Activated CD4-positive, CD25-positive, alpha-beta regulatory T cell (primary cell): ENCODE data around the gene ZNF557.

Experiments
- DNase-seq, 4 experiments: peaks; one replicate each; lab custom pipeline; 2025; lab: John Stamatoyannopoulos, UW

The ZNF557 gene

DNA sequence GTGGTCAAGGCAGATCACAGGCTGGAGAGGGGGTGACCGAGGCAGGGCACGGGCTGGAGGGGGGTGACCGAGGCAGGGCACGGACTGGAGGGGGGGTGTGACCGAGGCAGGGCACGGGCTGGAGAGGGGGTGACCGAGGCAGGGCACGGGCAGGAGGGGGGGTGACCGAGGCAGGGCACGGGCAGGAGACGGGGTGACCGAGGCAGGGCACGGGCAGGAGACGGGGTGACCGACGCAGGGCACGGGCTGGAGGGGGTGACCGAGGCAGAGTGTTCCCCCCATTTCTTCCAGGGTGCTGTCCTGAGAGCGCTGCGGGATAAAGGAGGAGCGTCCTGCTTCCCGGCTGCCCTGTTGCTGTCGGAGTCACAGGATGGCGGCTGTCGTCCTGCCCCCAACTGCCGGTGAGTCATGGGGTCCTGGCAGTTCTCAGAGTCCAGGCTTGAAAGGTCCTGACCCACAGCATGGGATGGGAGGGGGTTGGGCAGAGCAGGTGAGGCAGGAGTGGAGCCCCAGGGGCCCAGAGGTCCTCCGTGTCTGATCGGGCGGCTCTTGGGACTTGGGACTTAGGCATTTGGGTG lies 5.3 kb downstream of the ZNF557 start:
- no peak for DNase-seq

DNA sequence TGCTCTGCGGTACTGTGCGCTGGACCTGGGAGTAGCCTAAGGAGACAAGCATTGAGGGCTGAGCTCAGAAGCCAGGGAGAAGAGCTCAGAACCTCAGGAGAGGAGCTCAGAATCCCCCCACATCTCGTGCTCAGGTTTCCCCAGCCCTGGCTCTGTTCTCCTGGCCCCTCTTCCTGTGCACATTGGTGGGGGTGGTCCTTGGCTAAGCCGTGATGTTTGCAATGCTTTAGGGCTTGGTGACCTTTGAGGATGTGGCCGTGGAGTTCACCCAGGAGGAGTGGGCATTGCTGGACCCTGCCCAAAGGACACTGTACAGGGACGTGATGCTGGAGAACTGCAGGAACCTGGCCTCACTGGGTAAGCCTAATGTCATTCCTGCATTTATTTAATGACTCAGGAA lies 6.6 kb downstream of the ZNF557 start:
- no peak for DNase-seq

DNA sequence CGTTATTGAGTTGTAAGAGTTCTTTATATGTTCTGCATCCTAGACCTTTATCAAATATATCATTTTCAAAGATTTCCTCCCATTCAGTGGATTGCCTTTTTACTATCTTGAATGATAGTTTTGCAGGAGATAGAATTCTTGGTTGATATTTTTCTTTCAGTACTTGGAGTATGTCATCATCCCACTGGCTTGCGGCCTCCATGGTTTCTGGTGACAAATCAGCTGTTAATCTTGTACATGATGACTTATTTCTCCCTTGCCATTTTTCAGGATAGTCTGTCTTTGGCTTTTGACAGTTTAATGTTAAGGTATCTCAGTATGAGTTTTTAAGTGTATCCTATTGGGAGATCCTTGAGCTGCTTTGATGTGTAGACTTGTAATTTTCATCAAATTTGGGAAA lies 8.5 kb downstream of the ZNF557 start:
- no peak for DNase-seq

DNA sequence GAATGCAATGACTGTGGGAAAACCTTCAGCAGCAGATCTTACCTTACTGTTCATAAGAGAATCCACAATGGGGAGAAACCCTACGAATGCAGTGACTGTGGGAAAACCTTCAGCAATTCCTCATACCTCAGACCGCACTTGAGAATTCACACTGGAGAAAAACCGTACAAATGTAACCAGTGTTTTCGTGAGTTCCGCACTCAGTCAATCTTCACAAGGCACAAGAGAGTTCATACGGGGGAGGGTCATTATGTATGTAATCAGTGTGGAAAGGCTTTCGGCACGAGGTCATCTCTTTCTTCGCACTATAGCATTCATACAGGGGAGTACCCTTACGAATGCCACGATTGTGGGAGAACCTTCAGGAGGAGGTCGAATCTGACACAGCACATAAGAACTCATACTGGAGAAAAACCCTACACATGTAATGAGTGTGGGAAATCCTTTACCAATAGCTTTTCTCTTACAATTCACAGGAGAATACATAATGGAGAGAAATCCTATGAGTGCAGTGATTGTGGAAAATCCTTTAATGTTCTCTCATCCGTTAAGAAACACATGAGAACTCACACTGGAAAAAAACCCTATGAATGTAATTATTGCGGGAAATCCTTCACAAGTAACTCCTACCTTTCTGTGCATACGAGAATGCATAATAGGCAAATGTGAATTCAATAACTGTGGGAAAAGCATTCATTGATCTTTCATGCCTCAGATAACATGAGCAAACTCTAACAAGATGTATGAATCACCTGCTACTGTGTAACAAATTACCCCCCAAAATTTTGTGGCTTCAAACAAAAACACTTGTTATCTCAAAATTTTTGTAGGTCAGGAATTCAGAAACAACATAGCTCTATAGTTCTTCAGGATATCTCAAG lies 13.8 kb downstream of the ZNF557 start:
- no peak for DNase-seq

DNA sequence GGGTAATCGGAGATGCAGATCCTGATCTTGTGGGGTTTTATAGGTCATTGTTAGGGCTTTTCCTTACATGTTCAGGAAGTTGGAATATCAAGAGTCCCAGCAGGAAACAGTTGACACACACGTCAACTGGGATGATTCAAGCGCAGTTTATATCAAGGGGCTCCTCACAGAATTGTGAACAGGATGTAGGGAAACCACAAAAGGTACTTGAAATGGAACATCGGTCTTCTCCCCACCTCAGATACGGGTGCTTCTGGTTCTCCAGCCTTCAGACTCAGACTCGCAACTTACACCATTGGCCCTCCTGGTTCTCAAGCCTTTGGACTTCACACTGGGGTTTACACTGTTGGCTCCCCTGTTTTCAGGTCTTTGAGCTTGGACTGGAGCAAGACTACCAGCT lies 19.5 kb downstream of the ZNF557 start:
- DNase-seq: no peak

DNA sequence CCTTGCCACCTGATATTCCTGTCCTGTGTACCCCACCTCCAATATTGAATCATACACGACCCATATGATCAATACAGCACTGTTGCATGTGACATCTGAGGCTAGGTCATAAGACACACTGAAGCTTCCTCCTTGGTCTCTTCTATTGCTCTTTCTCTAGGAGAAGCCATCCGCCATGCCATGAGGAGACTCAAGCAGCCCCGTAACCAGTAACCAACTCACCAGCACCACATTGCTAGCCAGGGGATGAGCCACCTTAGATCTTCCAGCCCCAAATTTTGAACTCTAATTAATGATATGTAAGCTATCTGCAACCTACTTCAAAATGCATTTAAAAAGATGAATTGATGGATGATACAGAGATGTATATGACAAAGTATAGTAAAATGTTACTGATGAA lies 28.6 kb downstream of the ZNF557 start:
- no peak for DNase-seq

DNA sequence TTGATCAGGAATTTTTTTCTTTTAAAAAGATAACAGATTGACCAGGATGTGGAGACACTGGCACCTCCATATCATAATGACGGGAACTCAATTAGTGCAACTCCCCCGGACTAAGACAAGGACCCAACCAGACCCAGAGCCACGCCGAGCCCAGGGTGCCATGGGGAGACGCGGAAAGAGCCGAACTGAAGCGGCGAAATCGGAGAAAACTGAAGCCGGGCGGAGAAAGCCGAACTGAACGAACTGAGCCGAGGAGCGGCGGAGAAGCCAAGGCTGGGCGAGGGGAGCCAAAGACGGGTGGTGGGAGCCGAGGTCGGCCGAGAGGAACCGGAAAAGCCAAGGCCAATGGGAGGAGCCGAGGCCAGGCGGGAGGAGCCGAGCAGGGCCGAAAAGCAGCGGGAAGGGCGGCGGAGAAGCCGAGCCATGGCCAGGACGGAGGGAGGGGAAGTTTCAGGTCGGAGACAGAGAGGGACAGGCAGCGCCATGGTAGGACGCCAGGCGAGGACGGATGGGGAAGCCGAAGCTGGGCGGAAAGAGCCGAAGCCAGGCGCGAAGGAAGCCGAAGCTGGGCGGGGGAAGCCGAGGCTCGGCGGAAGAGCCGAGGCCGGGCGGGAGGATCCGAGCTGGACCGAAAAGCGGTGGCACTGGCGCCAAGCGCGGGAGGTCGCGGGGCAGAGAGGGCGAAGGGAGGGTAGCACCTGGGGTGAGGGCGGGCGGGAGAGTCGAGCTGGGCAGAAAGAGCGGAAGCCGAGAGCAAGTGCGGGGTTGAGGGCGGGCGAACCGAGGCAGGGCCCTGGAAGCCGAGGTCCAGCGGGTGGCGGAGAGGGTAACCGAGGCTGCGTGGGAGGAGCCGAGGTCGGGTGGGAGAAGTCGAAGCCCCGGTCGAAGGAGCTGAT lies 29.4 kb downstream of the ZNF557 start:
- peak; percentile 69 to 80 (median 78) for DNase-seq

DNA sequence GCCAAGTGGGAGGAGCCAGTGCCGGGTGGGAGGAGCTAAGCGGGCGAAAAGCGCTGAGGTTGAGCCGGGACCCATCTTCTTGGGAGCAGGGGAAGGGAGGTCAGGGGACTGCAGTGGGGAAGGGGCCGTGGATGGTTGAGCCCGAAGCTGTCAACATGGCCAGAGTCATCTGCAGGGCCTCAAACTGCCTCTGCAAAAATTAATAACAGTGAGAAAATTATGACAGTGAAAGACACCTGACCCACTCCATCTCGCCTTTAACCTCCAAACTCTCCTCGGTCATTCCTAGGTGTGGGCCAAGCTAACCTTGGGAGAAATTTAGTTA lies 30.1 kb downstream of the ZNF557 start:
- DNase-seq: no peak

DNA sequence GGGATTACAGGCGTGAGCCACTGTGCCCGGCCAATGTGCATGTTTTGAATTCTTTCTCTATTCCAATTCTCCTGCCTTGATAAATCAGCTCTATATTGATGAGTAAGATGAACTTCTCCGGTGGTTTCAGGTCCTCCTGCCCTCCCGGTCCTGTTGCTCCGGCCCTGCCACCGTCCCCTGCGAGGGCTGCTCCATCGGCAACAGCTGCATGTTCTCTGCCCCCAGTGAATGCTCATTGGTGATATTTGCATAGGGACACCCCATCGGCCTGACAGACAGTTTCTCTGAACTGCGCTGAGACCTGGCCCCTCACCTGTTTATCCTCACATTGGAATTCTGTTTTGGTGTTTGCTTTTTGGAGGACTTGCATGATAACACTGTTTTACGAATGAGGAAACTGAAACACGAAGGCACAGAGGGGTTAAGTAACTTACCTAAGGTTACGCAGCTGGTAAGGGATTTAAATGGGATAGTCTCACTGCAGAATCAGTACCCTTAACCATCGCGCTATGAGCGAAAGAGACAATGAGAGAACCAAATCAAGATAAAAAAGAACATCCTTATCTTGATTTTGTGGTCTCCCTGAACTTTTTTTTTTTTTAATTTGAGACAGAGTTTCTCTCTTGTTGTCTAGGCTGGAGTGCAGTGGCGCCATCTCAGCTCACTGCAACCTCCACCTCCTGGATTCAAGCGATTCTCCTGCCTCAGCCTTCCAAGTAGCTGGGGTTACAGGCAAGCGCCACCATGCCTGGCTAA lies 32.2 kb downstream of the ZNF557 start:
- no peak for DNase-seq

DNA sequence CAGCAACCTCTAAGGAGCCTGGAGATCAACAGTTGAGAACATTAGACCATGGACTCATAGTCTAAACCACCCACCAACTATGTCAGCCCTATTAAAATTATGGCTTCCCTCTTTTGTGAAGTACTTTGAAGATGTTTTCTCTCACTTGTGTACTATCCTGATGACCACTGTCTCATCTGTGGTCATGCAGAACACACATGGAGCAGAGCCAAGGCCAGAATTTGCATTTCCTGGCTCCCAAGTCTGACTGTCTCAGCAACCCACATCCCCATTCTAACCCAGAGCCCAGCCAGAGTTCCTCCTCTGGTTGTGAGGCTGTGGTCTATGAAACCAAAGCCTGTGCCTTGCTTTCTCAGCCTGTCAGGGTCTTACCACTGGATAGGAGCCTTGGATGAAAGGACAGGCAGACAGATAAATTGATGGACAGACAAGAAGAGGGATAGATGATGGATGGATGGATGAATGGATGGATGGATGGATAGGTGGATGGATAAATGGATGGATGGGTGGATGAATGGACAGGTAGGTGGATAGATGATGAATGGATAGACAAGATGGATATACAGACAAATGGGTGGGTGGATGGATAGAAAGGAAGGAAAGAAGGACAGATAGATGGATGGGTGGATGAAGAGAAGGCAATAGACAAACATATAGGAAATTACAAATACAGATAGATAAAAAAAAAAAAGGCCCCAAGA lies 35.4 kb downstream of the ZNF557 start:
- DNase-seq: no peak

DNA sequence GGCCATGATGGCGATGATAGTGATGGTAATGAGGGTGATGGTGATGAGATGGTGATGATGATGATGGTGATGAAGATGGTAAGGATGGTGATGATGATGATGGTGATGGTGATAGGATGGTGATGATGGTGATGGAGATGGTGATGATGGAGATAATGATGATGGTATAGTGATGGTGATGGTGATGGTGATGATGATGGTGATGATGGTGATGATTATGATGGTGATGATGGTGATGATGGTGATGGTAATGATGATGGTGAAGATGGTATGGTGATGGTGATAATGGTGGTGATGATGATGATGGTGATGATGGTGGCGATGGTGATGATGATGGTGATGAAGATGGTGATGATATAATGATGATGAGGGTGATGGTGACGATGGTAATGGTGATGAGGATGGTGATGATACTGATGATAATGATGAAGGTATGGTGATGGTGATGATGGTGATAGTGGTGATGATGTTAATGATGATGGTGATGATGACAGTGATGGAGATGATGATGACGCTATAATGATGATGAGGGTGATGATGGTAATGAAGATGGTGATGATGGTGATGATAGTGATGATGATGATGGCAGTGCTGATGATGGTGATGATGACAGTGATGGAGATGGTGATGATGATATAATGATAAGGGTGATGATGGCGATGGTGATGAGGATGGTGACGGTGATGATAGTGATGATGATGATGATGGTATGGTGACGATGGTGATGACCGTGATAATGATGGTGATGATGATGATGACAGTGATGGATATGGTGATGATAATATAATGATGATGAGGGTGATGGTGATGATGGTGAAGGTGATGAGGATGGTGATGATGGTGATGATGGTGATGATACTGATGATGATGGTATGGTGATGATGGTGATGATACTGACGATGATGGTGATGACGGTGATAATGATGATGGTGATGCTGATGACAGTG lies 37.5 kb downstream of the ZNF557 start:
- no peak for DNase-seq

DNA sequence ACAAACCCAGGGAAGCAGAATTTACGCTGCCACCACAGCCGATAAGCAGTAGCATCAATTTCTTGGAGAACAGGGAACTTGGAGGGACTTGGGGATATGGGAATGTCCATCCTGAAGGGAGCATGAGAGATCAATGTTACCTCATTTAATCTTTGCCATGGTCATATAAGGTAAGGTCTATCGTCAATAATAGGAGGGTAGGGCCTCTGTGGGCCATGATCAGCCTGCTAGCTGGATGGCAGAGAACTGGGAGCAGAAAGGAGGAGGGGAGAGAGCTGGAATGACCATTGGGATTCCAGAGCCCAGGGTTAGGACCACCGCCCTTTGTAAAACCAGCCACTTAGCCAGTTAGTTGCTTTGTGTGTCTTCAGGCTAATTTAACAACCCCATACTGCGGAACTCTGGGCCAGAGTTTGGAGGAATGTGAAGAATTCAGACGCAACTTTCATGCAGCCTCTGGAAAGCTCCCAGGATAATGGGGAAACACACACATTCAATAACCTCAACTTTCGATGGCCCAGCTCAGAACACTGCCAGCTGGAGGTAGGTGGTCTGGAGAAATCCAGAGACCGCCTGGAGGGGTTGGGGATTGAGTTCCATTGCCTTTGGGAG lies 40.3 kb downstream of the ZNF557 start:
- no peak for DNase-seq

DNA sequence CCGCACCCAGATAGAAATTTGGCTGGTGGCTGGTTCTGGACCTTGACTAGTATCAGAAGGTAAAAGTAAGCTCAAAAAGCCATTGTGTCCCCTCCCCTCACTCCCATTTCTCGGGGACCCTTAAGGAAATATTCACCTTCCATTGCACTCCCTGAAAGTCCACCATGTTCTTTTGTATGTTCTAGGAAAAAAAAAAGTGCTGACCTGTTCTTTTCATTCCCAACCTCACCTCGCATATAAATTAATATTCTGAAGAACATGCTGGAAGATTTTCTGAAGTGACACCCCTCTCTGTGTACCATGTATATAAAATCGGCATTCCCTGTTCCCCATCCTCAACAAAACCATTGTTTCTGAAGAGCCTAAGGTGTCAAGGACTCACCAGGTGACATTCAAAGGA lies 43.2 kb downstream of the ZNF557 start:
- no peak for DNase-seq

DNA sequence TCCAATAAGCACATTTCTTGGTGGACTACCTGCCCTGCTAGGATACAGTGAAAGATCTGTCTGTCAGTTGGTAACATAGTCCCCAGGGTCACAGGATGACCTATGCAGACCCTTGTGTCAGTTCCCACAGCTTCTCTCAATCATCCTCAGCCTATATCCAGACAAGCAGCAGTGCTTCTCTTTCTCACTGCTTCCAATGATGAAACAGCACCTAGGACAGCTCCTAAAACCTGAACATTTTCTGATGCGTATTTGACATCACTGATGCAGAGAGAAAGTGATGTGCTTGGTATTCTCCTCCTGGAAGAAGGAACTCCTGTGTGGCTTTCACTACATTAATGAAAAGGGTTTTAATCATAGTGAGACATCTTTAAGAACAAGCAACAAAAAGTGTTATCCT lies 43.7 kb downstream of the ZNF557 start:
- no peak for DNase-seq

DNA sequence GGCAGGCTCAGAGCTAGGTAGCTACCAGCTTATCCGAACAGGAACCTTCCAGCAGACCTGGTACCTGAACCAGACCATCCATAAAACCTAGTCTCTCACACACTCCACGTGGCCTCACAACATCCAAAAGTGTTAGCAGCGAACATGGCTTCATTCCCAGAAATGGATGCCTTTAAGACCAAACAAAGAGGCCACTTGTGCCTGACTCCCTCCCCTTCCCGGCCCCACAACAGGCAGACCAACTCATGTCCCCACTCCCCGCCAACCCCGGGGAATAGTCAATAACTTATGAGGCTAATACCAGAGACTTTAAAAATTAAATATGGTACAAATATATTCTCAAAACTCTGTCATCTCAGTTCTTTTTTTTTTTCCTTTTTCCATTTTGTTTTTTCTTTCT lies 46.2 kb downstream of the ZNF557 start:
- DNase-seq: no peak

DNA sequence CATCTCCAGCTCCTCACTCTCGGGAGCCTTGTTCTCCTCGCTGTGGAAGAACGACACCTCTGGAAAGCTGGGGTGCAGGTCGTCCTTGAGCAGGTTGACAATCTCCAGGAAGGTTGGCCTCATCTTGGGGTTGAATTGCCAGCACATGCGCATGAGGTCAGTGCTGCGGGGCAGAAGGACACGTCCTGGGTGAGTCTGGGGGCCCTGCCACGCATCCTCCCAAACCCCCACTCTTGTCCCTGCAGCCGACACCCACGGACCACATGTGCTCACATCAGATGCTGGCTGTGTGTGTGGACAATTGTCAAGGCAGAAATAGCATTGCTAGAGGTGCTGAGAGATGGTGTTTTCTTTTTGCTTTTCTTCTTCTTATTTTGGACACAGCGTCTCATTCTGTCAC lies 47.7 kb downstream of the ZNF557 start:
- DNase-seq: no peak

DNA sequence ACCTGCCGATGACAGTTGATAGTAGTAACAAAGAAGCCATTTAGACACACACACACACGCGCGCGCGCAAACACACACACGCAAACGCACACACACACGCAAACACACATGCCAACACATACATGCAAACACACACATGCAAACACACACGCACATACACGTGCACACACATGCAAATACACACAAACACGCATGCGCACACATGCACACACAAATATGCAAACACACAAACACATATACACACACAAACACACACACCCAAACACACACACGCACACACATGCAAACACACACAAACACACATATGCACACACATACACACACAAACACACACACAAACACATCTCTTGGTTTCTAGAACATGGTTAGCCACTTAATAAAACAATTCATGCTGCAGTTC lies 50.1 kb downstream of the ZNF557 start:
- DNase-seq: no peak

DNA sequence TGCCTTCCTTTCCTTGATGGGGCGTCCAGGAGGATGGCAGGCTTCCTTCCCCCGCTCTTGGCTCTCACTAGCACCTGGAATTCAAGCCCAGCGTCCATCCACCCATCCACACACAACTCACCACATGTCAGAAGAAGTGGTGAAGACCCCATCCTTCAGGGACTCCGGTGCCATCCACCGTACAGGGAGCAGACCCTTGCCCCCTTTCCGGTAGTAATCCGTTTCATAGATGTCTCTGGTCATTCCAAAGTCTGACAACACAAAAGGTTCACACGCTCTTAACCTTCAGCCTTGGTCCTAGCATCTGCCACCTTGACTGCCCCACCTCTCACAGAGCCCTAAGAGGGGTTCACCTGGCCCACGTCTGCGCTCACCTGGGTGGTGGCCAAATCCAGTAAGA lies 51.0 kb downstream of the ZNF557 start:
- DNase-seq: no peak

DNA sequence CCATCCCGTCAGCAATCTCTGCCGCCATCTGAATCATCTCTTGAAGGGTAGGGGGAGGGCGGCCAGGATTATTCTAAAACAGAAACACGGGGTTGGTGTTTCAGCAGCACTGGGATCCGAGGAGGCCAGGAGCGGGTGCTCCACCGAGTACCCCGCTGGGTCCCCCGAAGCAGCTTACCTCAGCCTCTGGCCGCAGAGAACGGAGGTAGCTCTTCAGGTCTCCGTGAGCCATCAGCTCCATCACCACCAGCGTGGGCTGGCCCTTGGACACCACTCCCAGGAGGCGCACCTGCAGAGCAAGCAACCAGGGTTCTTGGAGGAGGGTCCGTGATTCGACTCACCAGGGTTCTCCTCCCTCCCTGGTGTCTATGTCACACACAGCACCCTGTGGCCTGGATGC lies 53.2 kb downstream of the ZNF557 start:
- no peak for DNase-seq

DNA sequence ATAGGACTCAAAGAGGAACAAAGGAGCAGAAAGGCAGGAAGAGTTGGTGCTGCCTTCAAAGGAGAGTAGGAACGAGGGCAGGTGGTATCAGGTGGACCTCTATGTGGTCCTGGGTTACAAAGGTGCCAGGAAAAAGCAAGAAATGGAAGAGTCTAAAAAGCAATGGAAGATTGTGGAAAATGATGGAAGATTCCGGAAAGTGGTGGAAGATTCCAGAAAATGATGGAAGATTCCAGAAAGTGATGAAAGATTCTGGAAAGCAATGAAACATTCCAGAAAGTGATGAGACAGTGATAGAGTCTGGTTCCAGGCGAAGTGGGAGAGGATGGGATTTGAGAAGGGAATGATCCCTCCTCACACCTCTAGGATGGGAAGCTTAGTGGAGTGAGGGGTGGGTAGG lies 55.3 kb downstream of the ZNF557 start:
- DNase-seq: no peak
